HEK293 (cell line): Measurements from ENCODE around the gene LDB1.

Experiments used
- CTCF ChIA-PET: fragments of 350-600 bp; formaldehyde crosslinking; extraction: SDS; loops from one replicate; lab custom pipeline; 2021; ENCODE audit warnings: antibody characterized with exemption; lab: Yijun Ruan, JAX
- POLR2A ChIA-PET: fragments of 300-600 bp; formaldehyde crosslinking; extraction: SDS; loops from one replicate; lab custom pipeline; 2020; ENCODE audit warnings: antibody characterized with exemption, inconsistent platforms; lab: Yijun Ruan, JAX
- H3K27ac ChIP-seq: fragments of 200-500 bp; sonication (Bioruptor generic); 2 replicates; pipeline ENCODE4 v1.5.1; 2014; ENCODE audit warnings: low read depth, low read length, control low read depth, inconsistent platforms; ENCODE audit errors: extremely low read depth
- H3K36me3 ChIP-seq, 2 experiments: fragments of 200-500 bp in 1 of 2; sonication (Bioruptor generic) in 1 of 2; 1 replicate in 1 of 2; 2 replicates in 1 of 2; pipeline ENCODE4 v1.5.1; 2014 to 2017; ENCODE audit warnings: inconsistent platforms in 2 of 2, low read length in 2 of 2; ENCODE audit not compliant: control insufficient read depth in 2 of 2, insufficient read depth in 1 of 2
- H3K4me1 ChIP-seq: fragments of 200-500 bp; sonication (Bioruptor generic); 2 replicates; pipeline ENCODE4 v1.5.1; 2014; ENCODE audit warnings: mild to moderate bottlenecking, low read length, inconsistent platforms; ENCODE audit not compliant: control insufficient read depth, insufficient read depth
- H3K4me3 ChIP-seq: 2 replicates; pipeline ENCODE4 v1.5.1; 2011; ENCODE audit warnings: low read depth, mild to moderate bottlenecking, control low read depth, low read length, moderate library complexity
- H3K9me3 ChIP-seq: fragments of 200-500 bp; sonication (Bioruptor generic); 2 replicates; pipeline ENCODE4 v1.5.1; 2014; ENCODE audit warnings: low read depth, low read length, inconsistent platforms; ENCODE audit not compliant: control insufficient read depth, insufficient read depth
- BCL11B ChIP-seq: fragments of 450-650 bp; formaldehyde crosslinking; IDR thresholded peaks from 2 replicates; pipeline ENCODE4 v1.5.1; 2016; ENCODE audit warnings: low read depth, missing biosample characterization, missing genetic modification characterization
- IKZF3 ChIP-seq: fragments of 450-650 bp; IDR thresholded peaks from 2 replicates; pipeline ENCODE4 v1.5.0; 2018; ENCODE audit warnings: missing biosample characterization, mild to moderate bottlenecking, missing genetic modification characterization, moderate library complexity
- KLF1 ChIP-seq: fragments of 450-650 bp; formaldehyde crosslinking; IDR thresholded peaks from 2 replicates; pipeline ENCODE4 v1.5.1; 2016; ENCODE audit warnings: missing biosample characterization, missing genetic modification characterization
- OVOL3 ChIP-seq: fragments of 450-650 bp; formaldehyde crosslinking; IDR thresholded peaks from 2 replicates; pipeline ENCODE4 v1.5.1; 2016; ENCODE audit warnings: missing biosample characterization, missing genetic modification characterization
- REPIN1 ChIP-seq: fragments of 450-650 bp; formaldehyde crosslinking; IDR thresholded peaks from 2 replicates; pipeline ENCODE4 v1.5.1; 2017; ENCODE audit warnings: missing biosample characterization, missing genetic modification characterization, low read depth
- SETDB1 ChIP-seq: IDR thresholded peaks from one replicate; pipeline ENCODE4 v1.6.1; 2017; ENCODE audit warnings: mild to moderate bottlenecking, low read length, moderate library complexity, mixed read lengths; ENCODE audit not compliant: insufficient read length
- YY1 ChIP-seq: fragments of 450-650 bp; formaldehyde crosslinking; IDR thresholded peaks from 2 replicates; pipeline ENCODE4 v1.5.1; 2018; ENCODE audit warnings: missing biosample characterization, missing genetic modification characterization
- ZBTB10 ChIP-seq: fragments of 450-650 bp; formaldehyde crosslinking; IDR thresholded peaks from 2 replicates; pipeline ENCODE4 v1.5.1; 2016; ENCODE audit warnings: missing biosample characterization, missing genetic modification characterization
- ZBTB7A ChIP-seq: fragments of 450-650 bp; formaldehyde crosslinking; IDR thresholded peaks from 2 replicates; pipeline ENCODE4 v1.5.1; 2016; ENCODE audit warnings: low read depth, missing biosample characterization, missing genetic modification characterization
- ZFHX2 ChIP-seq: fragments of 450-650 bp; formaldehyde crosslinking; conservative IDR thresholded peaks from 2 replicates; pipeline ENCODE4 v1.5.1; 2016; ENCODE audit warnings: missing biosample characterization, missing genetic modification characterization
- ZNF10 ChIP-seq: fragments of 450-650 bp; formaldehyde crosslinking; IDR thresholded peaks from 2 replicates; pipeline ENCODE4 v1.5.1; 2017; ENCODE audit warnings: missing biosample characterization, missing genetic modification characterization
- ZNF133 ChIP-seq: fragments of 450-650 bp; formaldehyde crosslinking; IDR thresholded peaks from 2 replicates; pipeline ENCODE4 v1.5.1; 2016; ENCODE audit warnings: missing biosample characterization, missing genetic modification characterization
- ZNF18 ChIP-seq: fragments of 450-650 bp; formaldehyde crosslinking; IDR thresholded peaks from 2 replicates; pipeline ENCODE4 v1.5.1; 2016; ENCODE audit warnings: missing biosample characterization, missing genetic modification characterization
- ZNF2 ChIP-seq: fragments of 450-650 bp; formaldehyde crosslinking; IDR thresholded peaks from 2 replicates; pipeline ENCODE4 v1.5.1; 2016; ENCODE audit warnings: missing biosample characterization, missing genetic modification characterization
- ZNF335 ChIP-seq: fragments of 450-650 bp; formaldehyde crosslinking; conservative IDR thresholded peaks from 2 replicates; pipeline ENCODE4 v1.5.1; 2016; ENCODE audit warnings: missing biosample characterization, missing genetic modification characterization
- ZNF366 ChIP-seq: fragments of 450-650 bp; formaldehyde crosslinking; conservative IDR thresholded peaks from 2 replicates; pipeline ENCODE4 v1.5.1; 2016; ENCODE audit warnings: missing biosample characterization, missing genetic modification characterization
- ZNF391 ChIP-seq: fragments of 450-650 bp; formaldehyde crosslinking; IDR thresholded peaks from 2 replicates; pipeline ENCODE4 v1.5.1; 2016; ENCODE audit warnings: low read depth, missing biosample characterization, missing genetic modification characterization, borderline replicate concordance
- ZNF473 ChIP-seq: fragments of 450-650 bp; formaldehyde crosslinking; IDR thresholded peaks from 2 replicates; pipeline ENCODE4 v1.5.1; 2017; ENCODE audit warnings: missing biosample characterization, missing genetic modification characterization
- ZNF513 ChIP-seq: fragments of 450-650 bp; IDR thresholded peaks from 2 replicates; pipeline ENCODE4 v1.5.1; 2018; ENCODE audit warnings: missing biosample characterization, missing genetic modification characterization
- ZNF518A ChIP-seq: fragments of 450-650 bp; formaldehyde crosslinking; conservative IDR thresholded peaks from 2 replicates; pipeline ENCODE4 v1.5.1; 2016; ENCODE audit warnings: low read depth, missing biosample characterization, missing genetic modification characterization
- ZNF585B ChIP-seq: fragments of 450-650 bp; formaldehyde crosslinking; IDR thresholded peaks from 2 replicates; pipeline ENCODE4 v1.5.1; 2016; ENCODE audit warnings: missing biosample characterization, missing genetic modification characterization
- ZNF610 ChIP-seq: fragments of 450-650 bp; formaldehyde crosslinking; IDR thresholded peaks from 2 replicates; pipeline ENCODE4 v1.5.1; 2016; ENCODE audit warnings: missing biosample characterization, missing genetic modification characterization, borderline replicate concordance
- ZNF623 ChIP-seq: fragments of 450-650 bp; formaldehyde crosslinking; IDR thresholded peaks from 2 replicates; pipeline ENCODE4 v1.5.1; 2016; ENCODE audit warnings: missing biosample characterization, missing genetic modification characterization
- ZXDB ChIP-seq: fragments of 450-650 bp; formaldehyde crosslinking; IDR thresholded peaks from 2 replicates; pipeline ENCODE4 v1.5.1; 2016; ENCODE audit warnings: missing biosample characterization, missing genetic modification characterization

Gene LDB1

GRCh38 chr10:102133373-102134195 lies 13.4 kb upstream of the LDB1 start (continued):
- no peak for TF ChIP-seq YY1
- no peak for TF ChIP-seq ZBTB7A
- no peak for TF ChIP-seq ZNF133 (tag by site-specific recombination)
- TF ChIP-seq ZFHX2 (tag by site-specific recombination): peak; percentile 60
- TF ChIP-seq ZNF10 (tag by site-specific recombination): no peak
- no peak; the same call in 1 of the 2 replicates for TF ChIP-seq ZNF391 (tag by site-specific recombination)
- TF ChIP-seq OVOL3: no peak; the same call in 1 of the 2 replicates
- no peak for TF ChIP-seq ZNF473 (tag by site-specific recombination)
- no peak for TF ChIP-seq BCL11B (tag by site-specific recombination)
- TF ChIP-seq KLF1: peak; percentile 63
- TF ChIP-seq, all 188 proteins: peak for 42

- ChIA-PET POLR2A (interaction anchor here (0.6 to 1.8 kb wide), 5 partner anchors 9 to 262 kb away, joined by 3 to 9 read pairs (median 4); partner anchors contain the start of gene NOLC1), CTCF (interaction anchor here (0.7 to 2.0 kb wide), 10 partner anchors 10 to 267 kb away, joined by 3 to 10 read pairs (median 4); no protein-coding TSS in a partner anchor)
- H3K9me3 ChIP-seq: no peaks in the 10 kb centered on the region
- H3K27ac ChIP-seq: peak within 1 kb of the TSS; percentile 99
- peaks cover 22% of the 10 kb centered on the region for H3K4me1 ChIP-seq
- H3K4me3 ChIP-seq: peak within 1 kb of the TSS; percentile 93
- peaks cover 0 to 8% of the 10 kb centered on the region in 2 experiments; a peak in 2 of 3 replicates for H3K36me3 ChIP-seq
- TF ChIP-seq ZNF2 (tag by site-specific recombination) (peak; percentile 93), ZNF610 (tag by site-specific recombination) (0 out of 2 replicates have a peak, but pooled peaks have one; percentile 10), ZNF623 (peak; percentile 18), ZNF585B (tag by site-specific recombination) (no peak), REPIN1 (no peak), ZXDB (peak; percentile 97), ZBTB10 (tag by site-specific recombination) (peak; percentile 58; the same call in 1 of the 2 replicates), SETDB1 (peak; percentile 14), ZNF513 (no peak), ZNF335 (tag by site-specific recombination) (peak; percentile 98), ZNF18 (tag by site-specific recombination) (0 out of 2 replicates have a peak, but pooled peaks have one; percentile 14), ZNF518A (tag by site-specific recombination) (0 out of 2 replicates have a peak, but pooled peaks have one; percentile 20), IKZF3 (tag by site-specific recombination) (peak; percentile 49; the same call in 1 of the 2 replicates), ZNF366 (tag by site-specific recombination) (peak; percentile 41; the same call in 1 of the 2 replicates)
Observed at GRCh38 chr10:102132563-102133372, 12.6 kb upstream of the LDB1 start, which contains the start of gene PPRC1. PPRC1 (plus strand) TSS chr10:102133040; CDS start chr10:102133069, 29 bp downstream.
